ENCODE results near the gene CFAP300. TPM values are rescaled to one million over a fixed set of nuclear protein-coding genes. Genes with fewer than 3 reads are reported as not detected.

The CFAP300 gene
- total RNA-seq, 4 donors from 2014 or later: 0.31 to 2.9 (median 1.6) TPM

GRCh38 chr11:102119997-102120396 is 72.8 kb downstream of the CFAP300 start:
- Histone ChIP-seq H3K27me3 (no peaks in the 10 kb centered on the region), H3K4me1 (peaks cover 0 to 82% (median 40%) of the 10 kb centered on the region in 3 donors), H3K9me3 (no peaks in the 10 kb centered on the region), H3K27ac (peak overlapping the region in 3 of 4 donors; percentile 4 to 62 (median 11)), H3K4me3 (peak overlapping the region in 1 of 4 donors; percentile 5), H3K36me3 (peaks cover 0 to 44% (median 0%) of the 10 kb centered on the region in 3 donors)
- no peak for TF ChIP-seq POLR2A (IDR thresholded peaks at IDR 0.05)
- TF ChIP-seq, protein P1, sequence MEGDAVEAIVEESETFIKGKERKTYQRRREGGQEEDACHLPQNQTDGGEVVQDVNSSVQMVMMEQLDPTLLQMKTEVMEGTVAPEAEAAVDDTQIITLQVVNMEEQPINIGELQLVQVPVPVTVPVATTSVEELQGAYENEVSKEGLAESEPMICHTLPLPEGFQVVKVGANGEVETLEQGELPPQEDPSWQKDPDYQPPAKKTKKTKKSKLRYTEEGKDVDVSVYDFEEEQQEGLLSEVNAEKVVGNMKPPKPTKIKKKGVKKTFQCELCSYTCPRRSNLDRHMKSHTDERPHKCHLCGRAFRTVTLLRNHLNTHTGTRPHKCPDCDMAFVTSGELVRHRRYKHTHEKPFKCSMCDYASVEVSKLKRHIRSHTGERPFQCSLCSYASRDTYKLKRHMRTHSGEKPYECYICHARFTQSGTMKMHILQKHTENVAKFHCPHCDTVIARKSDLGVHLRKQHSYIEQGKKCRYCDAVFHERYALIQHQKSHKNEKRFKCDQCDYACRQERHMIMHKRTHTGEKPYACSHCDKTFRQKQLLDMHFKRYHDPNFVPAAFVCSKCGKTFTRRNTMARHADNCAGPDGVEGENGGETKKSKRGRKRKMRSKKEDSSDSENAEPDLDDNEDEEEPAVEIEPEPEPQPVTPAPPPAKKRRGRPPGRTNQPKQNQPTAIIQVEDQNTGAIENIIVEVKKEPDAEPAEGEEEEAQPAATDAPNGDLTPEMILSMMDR (IDR thresholded peaks at IDR 0.05): no peak
- WGBS, 2 donors: 26 to 41% methylated on average over 4 of the region's 4 CpGs
- DNase-seq: no peak
- intact Hi-C loops (cut with DNase I): loop anchor here (10.0 kb wide), 1 partner anchor 145 kb away; no protein-coding TSS in a partner anchor

GRCh38 chr11:102120437-102120973 is 73.3 kb downstream of the CFAP300 start:
- peak overlapping the region in 1 of 4 donors; percentile 5 for H3K4me3 ChIP-seq
- H3K27ac ChIP-seq: peak overlapping the region in 2 of 4 donors; percentile 4 to 62
- H3K4me1 ChIP-seq: peaks cover 0 to 77% (median 39%) of the 10 kb centered on the region in 3 donors
- no peak for TF ChIP-seq POLR2A (IDR thresholded peaks at IDR 0.05)
- TF ChIP-seq, protein P1 (IDR thresholded peaks at IDR 0.05): no peak
- WGBS, 2 donors: 21 to 46% methylated on average over 3 of the region's 3 CpGs
- no peaks in the 10 kb centered on the region for H3K27me3 ChIP-seq
- no peak for DNase-seq
- H3K9me3 ChIP-seq: no peaks in the 10 kb centered on the region
- intact Hi-C loops (cut with DNase I): no loop called here
- H3K36me3 ChIP-seq: peaks cover 0 to 49% (median 0%) of the 10 kb centered on the region in 3 donors

GRCh38 chr11:102121329-102121728 is 74.1 kb downstream of the CFAP300 start:
- intact Hi-C loops (cut with DNase I): no loop called here
- H3K4me1 ChIP-seq: peaks cover 0 to 69% (median 31%) of the 10 kb centered on the region in 3 donors
- no peak for DNase-seq
- H3K27me3 ChIP-seq: no peaks in the 10 kb centered on the region
- H3K9me3 ChIP-seq: no peaks in the 10 kb centered on the region
- 53 to 75% methylated on average over 2 of the region's 2 CpGs for WGBS, 2 donors
- TF ChIP-seq POLR2A (IDR thresholded peaks at IDR 0.05): no peak
- TF ChIP-seq, protein P1 (IDR thresholded peaks at IDR 0.05): no peak
- no peak overlapping the region for H3K4me3 ChIP-seq
- H3K36me3 ChIP-seq: peaks cover 0 to 48% (median 0%) of the 10 kb centered on the region in 3 donors
- no peak overlapping the region for H3K27ac ChIP-seq

Small RNA genes within 50 kb of the gene (small RNA-seq; reads per million reads assigned to genes)
- gene RNA5SP535: 0 reads per million in 4 donors

Other genes with a start within 250 kb of the CFAP300 start
- 1 to 10 TPM in 3 of 4 donors, under 1 TPM in 1; 0.45 to 3.8 (median 1.6) TPM for gene CEP126, start 132.4 kb upstream of the CFAP300 start, total RNA-seq
- under 1 TPM in 2 of 4 donors, not detected in 2; 0.29 to 0.38 TPM for gene ANGPTL5, start 130.9 kb upstream of the CFAP300 start, total RNA-seq
- 100 to 1,000 TPM in 3 of 4 donors, 10 to 100 TPM in 1; 97.0 to 177 (median 142) TPM for gene YAP1, start 63.0 kb downstream of the CFAP300 start, total RNA-seq

All from esophagus squamous epithelium (tissue), 5 donors.